ENCODE measurements around the gene TTC32. TPM values are rescaled to one million over a fixed set of nuclear protein-coding genes. Genes with fewer than 3 reads are reported as not detected.

TTC32 gene
- polyA plus RNA-seq, 6 donors from 2014 or later = 29.8 to 46.2 (median 35.8) TPM

DNA sequence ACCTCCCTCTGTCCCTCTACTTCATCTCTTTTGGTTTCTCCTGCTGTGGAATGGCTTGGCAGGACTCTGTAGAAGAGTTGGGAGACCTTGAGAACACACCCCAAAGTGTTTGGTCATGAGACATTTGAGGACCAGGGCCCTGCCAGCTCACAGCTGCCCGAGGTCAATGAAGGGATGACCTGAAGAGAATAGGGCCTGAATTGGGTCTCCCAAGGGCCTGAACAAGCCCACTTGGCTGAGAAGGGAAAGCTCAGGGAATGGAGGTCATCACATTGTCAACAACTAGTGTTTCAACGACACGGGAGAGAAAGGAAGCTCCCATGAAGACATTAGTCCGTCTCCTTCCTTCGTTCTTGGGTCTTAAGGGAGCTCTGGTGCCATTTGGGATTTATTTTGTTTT, 52.8 kb downstream of the TTC32 start:
- ATAC-seq (ENCODE audit: low read depth in 2 of 2) (no peak), DNase-seq (no peak)
- H3K27ac Mint-ChIP-seq = no peak overlapping the region
- H3K36me3 Mint-ChIP-seq = no peaks in the 10 kb centered on the region
- H3K27me3 Mint-ChIP-seq = peaks cover 13 to 24% (median 23%) of the 10 kb centered on the region in 3 donors
- H3K9me3 Mint-ChIP-seq = peaks cover 0 to 9% (median 3%) of the 10 kb centered on the region in 7 donors
- H3K4me1 Mint-ChIP-seq = no peaks in the 10 kb centered on the region
- H3K4me3 Mint-ChIP-seq = no peak overlapping the region

DNA sequence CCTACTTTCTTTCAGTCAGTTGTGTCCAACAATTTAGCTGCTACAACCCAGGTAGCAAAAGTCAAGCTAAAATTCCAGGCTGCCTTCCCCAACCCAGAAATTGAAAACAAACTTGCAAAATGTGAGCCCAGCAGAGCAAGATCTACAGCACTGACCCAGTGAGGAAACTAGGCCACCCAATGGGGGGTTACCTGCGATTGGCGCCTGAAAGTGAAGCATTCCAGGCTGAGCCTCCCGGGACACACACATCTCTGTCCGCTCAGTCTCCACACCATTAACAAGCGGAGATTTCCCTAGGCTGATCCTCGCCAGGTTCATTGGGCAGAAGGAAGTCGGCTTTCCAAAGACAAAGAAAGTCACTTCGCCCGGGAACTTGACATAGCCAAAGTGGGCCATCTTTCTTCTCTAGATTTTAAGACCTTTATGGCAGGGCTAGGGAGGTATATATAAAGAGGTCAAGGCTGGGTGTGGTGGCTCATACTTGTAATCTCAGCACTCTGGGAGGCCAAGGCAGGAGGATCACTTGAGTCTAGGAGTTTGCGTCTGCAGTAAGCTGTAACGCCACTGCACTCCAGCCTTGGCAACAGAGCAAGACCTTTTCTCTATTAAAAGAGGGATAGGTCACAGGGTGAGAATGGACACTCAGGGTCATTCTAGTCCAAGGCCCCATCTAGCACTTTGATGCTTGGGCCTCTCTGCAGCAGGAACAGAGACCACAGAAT, 53.6 kb downstream of the TTC32 start:
- no peak for DNase-seq
- H3K27me3 Mint-ChIP-seq = peaks cover 13 to 32% (median 31%) of the 10 kb centered on the region in 3 donors
- H3K4me3 Mint-ChIP-seq = no peak overlapping the region
- no peak overlapping the region for H3K27ac Mint-ChIP-seq
- no peaks in the 10 kb centered on the region for H3K36me3 Mint-ChIP-seq
- ATAC-seq (ENCODE audit: low read depth in 2 of 2) = no peak
- no peaks in the 10 kb centered on the region for H3K4me1 Mint-ChIP-seq
- peaks cover 0 to 9% (median 3%) of the 10 kb centered on the region in 7 donors for H3K9me3 Mint-ChIP-seq

DNA sequence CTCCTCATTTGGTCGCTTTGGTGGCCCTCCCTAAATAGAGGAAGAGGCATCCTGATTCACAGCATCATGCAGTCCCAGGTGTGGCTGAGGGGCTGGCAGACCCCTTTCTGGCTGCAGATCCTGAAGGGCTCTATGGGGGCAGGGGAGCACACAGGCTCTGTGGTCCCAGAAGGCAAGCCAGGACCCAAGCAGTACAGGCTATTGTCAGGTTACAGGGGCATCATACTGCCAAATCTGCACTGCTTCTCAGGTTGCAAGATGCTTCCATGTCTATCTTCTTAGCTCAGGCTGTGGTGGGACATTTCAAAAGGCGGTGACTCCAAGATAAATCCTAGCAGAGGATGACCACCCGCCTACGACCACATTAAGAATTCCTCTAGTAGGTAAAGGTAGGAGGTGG, 54.3 kb downstream of the TTC32 start:
- H3K36me3 Mint-ChIP-seq = no peaks in the 10 kb centered on the region

More for the DNA sequence above, 54.3 kb downstream of the TTC32 start:
- DNase-seq (no peak), ATAC-seq (ENCODE audit: low read depth in 2 of 2) (no peak)
- no peak overlapping the region for H3K27ac Mint-ChIP-seq
- no peak overlapping the region for H3K4me3 Mint-ChIP-seq
- peaks cover 13 to 37% (median 36%) of the 10 kb centered on the region in 3 donors for H3K27me3 Mint-ChIP-seq
- peaks cover 0 to 9% (median 3%) of the 10 kb centered on the region in 7 donors for H3K9me3 Mint-ChIP-seq
- no peaks in the 10 kb centered on the region for H3K4me1 Mint-ChIP-seq

Other genes with a start within 250 kb of the TTC32 start
- gene WDR35, start 88.1 kb upstream of the TTC32 start, polyA plus RNA-seq (ENCODE audit: low read depth in 6 of 6) = 1 to 10 TPM in 5 of 6 donors, under 1 TPM in 1; 0.04 to 3.2 (median 2.0) TPM
- gene MATN3, start 110.7 kb upstream of the TTC32 start, polyA plus RNA-seq (ENCODE audit: low read depth in 6 of 6) = not detected
- 100 to 1,000 TPM; 167 to 227 (median 189) TPM for gene LAPTM4A, start 149.6 kb upstream of the TTC32 start, polyA plus RNA-seq (ENCODE audit: low read depth in 6 of 6)

Data from naive B cell (primary cell).